GM12873 (cell line): Measurements from ENCODE around the gene CRTAC1.

Experiments used
- TF ChIP-seq, protein P1 (sequence below): IDR thresholded peaks from 2 replicates; pipeline ENCODE4 v1.5.1; 2012; ENCODE audit warnings: low read depth, mild to moderate bottlenecking, moderate library complexity, low read length, control low read depth; ENCODE audit not compliant: insufficient read depth; ENCODE audit errors: missing control alignments

The CRTAC1 gene

DNA sequence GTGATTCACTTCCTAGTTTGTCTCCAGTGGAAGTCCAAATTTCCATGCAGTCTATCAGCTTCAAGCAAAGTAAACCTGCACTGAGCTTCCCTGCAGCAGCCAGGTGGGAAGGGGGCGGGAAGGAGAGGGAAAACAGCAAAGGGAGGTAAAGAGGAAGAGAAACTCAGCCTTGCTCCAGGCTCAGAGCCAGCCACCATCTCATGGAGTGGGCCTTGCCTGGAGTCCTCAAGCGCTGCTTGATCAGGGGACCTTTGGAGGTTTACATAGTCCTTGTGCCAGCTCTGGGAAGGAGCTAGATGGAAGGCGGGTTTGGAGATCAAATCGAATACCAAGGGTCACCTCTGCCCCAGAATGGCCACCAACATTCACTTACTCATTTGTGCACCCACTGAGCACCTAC lies 7.4 kb downstream of the CRTAC1 start:
- TF ChIP-seq, protein P1, sequence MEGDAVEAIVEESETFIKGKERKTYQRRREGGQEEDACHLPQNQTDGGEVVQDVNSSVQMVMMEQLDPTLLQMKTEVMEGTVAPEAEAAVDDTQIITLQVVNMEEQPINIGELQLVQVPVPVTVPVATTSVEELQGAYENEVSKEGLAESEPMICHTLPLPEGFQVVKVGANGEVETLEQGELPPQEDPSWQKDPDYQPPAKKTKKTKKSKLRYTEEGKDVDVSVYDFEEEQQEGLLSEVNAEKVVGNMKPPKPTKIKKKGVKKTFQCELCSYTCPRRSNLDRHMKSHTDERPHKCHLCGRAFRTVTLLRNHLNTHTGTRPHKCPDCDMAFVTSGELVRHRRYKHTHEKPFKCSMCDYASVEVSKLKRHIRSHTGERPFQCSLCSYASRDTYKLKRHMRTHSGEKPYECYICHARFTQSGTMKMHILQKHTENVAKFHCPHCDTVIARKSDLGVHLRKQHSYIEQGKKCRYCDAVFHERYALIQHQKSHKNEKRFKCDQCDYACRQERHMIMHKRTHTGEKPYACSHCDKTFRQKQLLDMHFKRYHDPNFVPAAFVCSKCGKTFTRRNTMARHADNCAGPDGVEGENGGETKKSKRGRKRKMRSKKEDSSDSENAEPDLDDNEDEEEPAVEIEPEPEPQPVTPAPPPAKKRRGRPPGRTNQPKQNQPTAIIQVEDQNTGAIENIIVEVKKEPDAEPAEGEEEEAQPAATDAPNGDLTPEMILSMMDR: no peak

DNA sequence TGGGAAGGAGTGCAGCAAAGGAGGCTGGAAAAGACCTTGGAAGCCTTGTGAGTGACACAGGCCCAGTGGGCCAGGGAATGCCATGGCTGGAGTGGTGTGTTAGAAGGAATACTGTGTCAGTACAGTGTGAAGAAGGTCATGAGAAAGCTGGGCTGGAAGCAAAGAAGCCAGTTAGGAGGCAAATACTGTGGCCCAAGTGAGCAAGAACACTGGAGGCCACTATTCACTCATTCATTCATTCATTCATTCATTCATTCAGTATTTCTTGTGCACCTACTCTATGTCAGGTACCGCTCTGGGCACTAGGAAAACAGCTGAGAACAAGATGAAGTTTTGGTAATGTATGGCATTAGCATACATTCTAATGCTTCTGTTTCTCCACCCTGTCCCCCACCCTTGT lies 9.6 kb downstream of the CRTAC1 start:
- TF ChIP-seq, protein P1: no peak

DNA sequence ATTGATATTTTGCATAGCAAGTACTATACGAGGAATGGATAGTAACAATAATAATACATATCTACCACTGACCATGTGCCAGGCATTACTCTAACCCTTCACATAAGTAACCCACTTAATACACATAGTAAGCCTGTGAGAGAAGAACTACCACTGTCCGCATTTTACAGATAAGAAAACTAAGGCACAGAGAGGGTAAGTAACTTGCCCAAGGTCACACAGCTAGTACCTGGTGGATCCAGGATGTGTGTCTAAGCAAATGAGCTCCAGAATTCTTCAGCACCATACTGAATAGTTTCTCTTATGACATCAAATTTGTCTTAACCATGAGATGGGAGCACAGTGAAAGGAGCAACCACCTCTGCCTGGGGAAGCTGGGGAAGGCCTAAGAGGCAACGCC lies 10.2 kb downstream of the CRTAC1 start:
- TF ChIP-seq, protein P1: no peak

DNA sequence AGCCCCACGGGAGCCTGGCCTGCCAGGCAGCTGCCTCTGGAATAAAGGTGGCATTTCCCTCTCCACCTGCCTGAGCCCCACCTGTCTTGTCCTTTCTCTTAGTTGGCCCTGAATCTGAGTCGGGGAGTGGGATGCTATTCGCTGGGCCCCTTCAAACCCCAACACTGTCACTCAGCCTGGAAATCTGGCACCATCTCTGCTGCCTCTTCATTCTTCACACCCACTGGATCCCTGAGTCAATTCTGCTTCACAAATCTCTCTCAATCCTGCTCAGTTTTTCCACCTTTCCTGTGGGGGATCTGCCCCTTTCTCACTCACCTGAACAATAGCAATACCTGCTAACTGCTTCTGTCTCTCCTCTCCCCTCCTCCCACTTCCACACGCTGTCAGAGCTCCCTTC lies 10.6 kb downstream of the CRTAC1 start:
- TF ChIP-seq, protein P1: no peak

DNA sequence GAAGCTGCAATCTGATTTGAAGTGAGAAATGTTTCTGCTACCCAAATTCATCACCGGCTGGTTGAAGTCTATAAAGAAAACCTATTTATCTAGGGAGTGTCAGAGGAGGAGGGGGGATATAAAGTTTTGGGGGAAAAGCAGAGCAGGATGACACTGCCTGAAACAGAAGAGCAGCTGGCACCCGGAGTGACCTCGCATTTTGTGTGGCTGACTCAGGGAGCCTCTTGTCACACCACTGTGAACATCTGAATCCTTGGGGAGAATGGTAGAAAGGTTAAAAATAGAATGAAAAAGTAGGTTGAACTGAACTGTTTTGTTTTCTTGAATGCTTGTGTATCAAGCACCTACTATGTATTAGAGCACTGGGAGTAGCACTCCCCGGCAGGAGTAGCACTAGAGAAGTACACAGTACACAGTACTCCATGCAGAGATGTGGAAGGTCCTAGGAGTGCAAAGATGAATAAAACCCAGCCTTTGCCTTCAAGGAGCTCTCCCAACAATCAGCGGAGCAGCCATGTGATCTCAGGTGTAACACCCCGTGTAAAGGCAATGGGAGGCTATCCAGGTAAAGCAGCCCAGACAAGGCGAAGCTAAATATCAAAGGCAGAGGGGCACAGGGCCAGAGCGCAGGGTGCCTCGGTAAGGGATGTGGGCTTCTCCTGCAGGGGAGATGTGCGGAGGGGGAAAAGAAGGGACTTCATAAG lies 13.5 kb downstream of the CRTAC1 start:
- TF ChIP-seq, protein P1: no peak

DNA sequence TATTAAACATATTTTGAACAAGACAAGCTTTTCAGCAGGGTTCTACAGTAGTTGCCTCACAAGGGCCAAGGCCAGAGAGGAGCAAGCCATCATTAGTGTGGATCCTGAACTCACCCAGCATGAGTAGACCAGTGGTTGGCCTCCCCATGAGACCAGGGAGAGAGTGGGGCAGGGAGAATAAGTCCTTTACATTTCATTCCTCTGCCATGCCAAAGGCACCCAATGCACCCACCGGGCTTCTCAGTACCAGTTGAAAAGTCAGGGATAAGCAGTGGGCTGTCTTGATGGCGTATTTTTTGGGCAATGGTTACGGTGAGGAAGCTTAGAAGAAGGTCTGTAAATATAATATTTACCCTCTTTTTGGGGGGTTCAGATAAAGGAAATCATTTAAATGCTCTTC lies 16.6 kb downstream of the CRTAC1 start:
- TF ChIP-seq, protein P1: no peak

DNA sequence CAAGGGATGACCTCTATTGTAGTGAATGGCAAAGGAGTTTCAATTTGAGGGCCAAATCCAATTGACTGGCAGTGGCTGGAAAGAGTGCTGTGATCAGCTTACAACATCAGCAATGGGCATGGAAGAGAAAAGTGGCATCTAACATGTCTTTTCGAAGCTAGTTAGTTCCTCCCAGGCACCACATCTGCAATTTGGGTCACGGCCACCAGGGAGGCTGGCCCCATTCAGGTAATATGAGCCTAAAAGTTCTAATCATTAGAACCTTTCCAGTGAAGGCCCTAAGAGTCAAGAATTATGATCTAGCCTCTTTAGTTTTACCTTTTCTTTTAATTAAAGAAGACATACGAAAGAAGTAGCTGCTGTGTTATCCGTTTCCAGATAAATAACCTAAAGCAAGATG lies 17.3 kb downstream of the CRTAC1 start:
- TF ChIP-seq, protein P1: peak; percentile 39
